ENCODE measurements around the gene DCDC2B. TPM values are rescaled to one million over a fixed set of nuclear protein-coding genes. Genes with fewer than 3 reads are reported as not detected.
"Not testable (repeated sequence)": the region's sequence is repeated elsewhere in the genome, so short reads cannot be mapped to it uniquely, and the experiment has no call there.

DCDC2B gene
- total and polyA plus RNA-seq, 9 donors, result 0.05 to 13.3 (median 0.30) TPM; not detected in 4

- H3K27ac ChIP-seq, result no peak overlapping the region
- H3K4me3 ChIP-seq, result no peak overlapping the region
- no peaks in the 10 kb centered on the region for H3K36me3 ChIP-seq
- H3K9me3 ChIP-seq, result no peaks in the 10 kb centered on the region
- no peak for DNase-seq
- TF ChIP-seq CTCF (IDR thresholded peaks at IDR 0.05), result no peak
- TF ChIP-seq EP300 (IDR thresholded peaks at IDR 0.05), result no peak
- no peak for TF ChIP-seq POLR2A (IDR thresholded peaks at IDR 0.05)
- no peaks in the 10 kb centered on the region for H3K4me1 ChIP-seq (ENCODE audit: insufficient read depth)
- H3K27me3 ChIP-seq, result no peaks in the 10 kb centered on the region
- WGBS, 3 donors, result 78 to 81% (median 80%) methylated on average over 9 of the region's 9 CpGs
- intact Hi-C loops (cut with DNase I), result no loop called here
These were observed 47.8 kb downstream of the DCDC2B start for GRCh38 chr1:32256473-32257226.

GRCh38 chr1:32257227-32257508 is 48.3 kb downstream of the DCDC2B start:
- Histone ChIP-seq H3K9me3 (no peaks in the 10 kb centered on the region), H3K4me1 (ENCODE audit: insufficient read depth) (no peaks in the 10 kb centered on the region), H3K27ac (no peak overlapping the region), H3K36me3 (no peaks in the 10 kb centered on the region), H3K27me3 (no peaks in the 10 kb centered on the region), H3K4me3 (no peak overlapping the region)
- TF ChIP-seq EP300 (IDR thresholded peaks at IDR 0.05), result no peak
- TF ChIP-seq CTCF (IDR thresholded peaks at IDR 0.05), result no peak
- no peak for TF ChIP-seq POLR2A (IDR thresholded peaks at IDR 0.05)
- no peak for DNase-seq
- 80 to 90% (median 89%) methylated on average over 6 of the region's 6 CpGs for WGBS, 3 donors
- intact Hi-C loops (cut with DNase I), result no loop called here

- H3K4me3 ChIP-seq; H3K27me3 ChIP-seq; H3K4me1 ChIP-seq (ENCODE audit: insufficient read depth); intact Hi-C loops (cut with DNase I); H3K27ac ChIP-seq; H3K36me3 ChIP-seq; DNase-seq; H3K9me3 ChIP-seq: not testable (repeated sequence)
- 95 to 97% (median 96%) methylated on average over 4 of the region's 4 CpGs for WGBS, 3 donors
These were observed 54.3 kb downstream of the DCDC2B start for GRCh38 chr1:32263236-32263593.

GRCh38 chr1:32263744-32264143 is 54.9 kb downstream of the DCDC2B start:
- DNase-seq, result no peak
- Histone ChIP-seq H3K9me3 (no peaks in the 10 kb centered on the region), H3K27me3 (no peaks in the 10 kb centered on the region), H3K4me1 (ENCODE audit: insufficient read depth) (no peaks in the 10 kb centered on the region), H3K27ac (no peak overlapping the region), H3K36me3 (no peaks in the 10 kb centered on the region), H3K4me3 (no peak overlapping the region)
- no peak for TF ChIP-seq CTCF (IDR thresholded peaks at IDR 0.05)
- TF ChIP-seq EP300 (IDR thresholded peaks at IDR 0.05), result no peak
- TF ChIP-seq POLR2A (IDR thresholded peaks at IDR 0.05), result no peak
- intact Hi-C loops (cut with DNase I), result no loop called here
- WGBS, 3 donors, result 91 to 95% (median 94%) methylated on average over 4 of the region's 4 CpGs

Other genes with a start within 250 kb of the DCDC2B start
- 100 to 1,000 TPM in 5 of 7 donors, 10 to 100 TPM in 2; 84.3 to 184 (median 164) TPM for gene KHDRBS1, start 195.2 kb upstream of the DCDC2B start, total RNA-seq
- gene KHDRBS1, start 195.2 kb upstream of the DCDC2B start, polyA plus RNA-seq, result 100 to 1,000 TPM; 137 to 138 TPM
- gene TMEM39B, start 136.2 kb upstream of the DCDC2B start, total RNA-seq, result 10 to 100 TPM in 5 of 7 donors, 1 to 10 TPM in 2; 3.0 to 23.5 (median 15.2) TPM
- gene TMEM39B, start 136.2 kb upstream of the DCDC2B start, polyA plus RNA-seq, result 10 to 100 TPM in 1 of 2 donors, 1 to 10 TPM in 1; 7.4 to 16.1 TPM
- gene KPNA6, start 101.0 kb upstream of the DCDC2B start, total RNA-seq, result 10 to 100 TPM; 18.4 to 57.7 (median 47.7) TPM
- gene KPNA6, start 101.0 kb upstream of the DCDC2B start, polyA plus RNA-seq, result 10 to 100 TPM in 1 of 2 donors, 1 to 10 TPM in 1; 9.3 to 26.9 TPM
- 10 to 100 TPM; 24.3 to 71.9 (median 50.0) TPM for gene TXLNA, start 29.4 kb upstream of the DCDC2B start, total RNA-seq
- gene TXLNA, start 29.4 kb upstream of the DCDC2B start, polyA plus RNA-seq, result 10 to 100 TPM; 23.9 to 33.2 TPM
- gene CCDC28B, start 8.5 kb upstream of the DCDC2B start, total RNA-seq, result 1 to 10 TPM; 3.2 to 9.4 (median 6.2) TPM
- 1 to 10 TPM; 2.3 to 6.8 TPM for gene CCDC28B, start 8.5 kb upstream of the DCDC2B start, polyA plus RNA-seq
- gene IQCC, start 3.4 kb upstream of the DCDC2B start, total RNA-seq, result 1 to 10 TPM; 2.3 to 3.6 (median 2.6) TPM
- 1 to 10 TPM; 2.3 to 4.7 TPM for gene IQCC, start 3.4 kb upstream of the DCDC2B start, polyA plus RNA-seq
- gene TMEM234, start 13.3 kb downstream of the DCDC2B start, total RNA-seq, result 10 to 100 TPM; 11.6 to 34.6 (median 24.6) TPM
- 10 to 100 TPM in 1 of 2 donors, 1 to 10 TPM in 1; 9.4 to 13.8 TPM for gene TMEM234, start 13.3 kb downstream of the DCDC2B start, polyA plus RNA-seq
- gene EIF3I, start 13.3 kb downstream of the DCDC2B start, total RNA-seq, result 100 to 1,000 TPM; 140 to 194 (median 161) TPM
- gene EIF3I, start 13.3 kb downstream of the DCDC2B start, polyA plus RNA-seq, result 100 to 1,000 TPM; 189 to 272 TPM
- gene FAM167B, start 38.1 kb downstream of the DCDC2B start, total RNA-seq, result 1 to 10 TPM in 6 of 7 donors, not detected in 1; 1.5 to 7.8 (median 3.6) TPM
- gene FAM167B, start 38.1 kb downstream of the DCDC2B start, polyA plus RNA-seq, result 1 to 10 TPM; 2.3 to 3.4 TPM
- 1 to 10 TPM in 3 of 7 donors, under 1 TPM in 4; 0.35 to 1.4 (median 0.92) TPM for gene LCK, start 42.2 kb downstream of the DCDC2B start, total RNA-seq
- 1 to 10 TPM in 1 of 2 donors, under 1 TPM in 1; 0.69 to 2.8 TPM for gene LCK, start 42.2 kb downstream of the DCDC2B start, polyA plus RNA-seq
- gene HDAC1, start 83.0 kb downstream of the DCDC2B start, total RNA-seq, result 100 to 1,000 TPM in 1 of 7 donors, 10 to 100 TPM in 6; 52.9 to 107 (median 89.2) TPM
- gene HDAC1, start 83.0 kb downstream of the DCDC2B start, polyA plus RNA-seq, result 100 to 1,000 TPM in 1 of 2 donors, 10 to 100 TPM in 1; 66.7 to 101 TPM
- 100 to 1,000 TPM; 105 to 667 (median 335) TPM for gene MARCKSL1, start 127.1 kb downstream of the DCDC2B start, total RNA-seq
- 100 to 1,000 TPM; 226 to 268 TPM for gene MARCKSL1, start 127.1 kb downstream of the DCDC2B start, polyA plus RNA-seq
- 10 to 100 TPM in 6 of 7 donors, 1 to 10 TPM in 1; 9.1 to 27.0 (median 15.5) TPM for gene FAM229A, start 153.4 kb downstream of the DCDC2B start, total RNA-seq
- gene FAM229A, start 153.4 kb downstream of the DCDC2B start, polyA plus RNA-seq, result 10 to 100 TPM in 1 of 2 donors, 1 to 10 TPM in 1; 3.0 to 13.2 TPM
- 10 to 100 TPM in 1 of 7 donors, 1 to 10 TPM in 6; 2.5 to 12.4 (median 4.0) TPM for gene TSSK3, start 153.4 kb downstream of the DCDC2B start, total RNA-seq
- gene TSSK3, start 153.4 kb downstream of the DCDC2B start, polyA plus RNA-seq, result 1 to 10 TPM in 1 of 2 donors, under 1 TPM in 1; 0.78 to 4.2 TPM
- gene BSDC1, start 185.4 kb downstream of the DCDC2B start, total RNA-seq, result 100 to 1,000 TPM in 1 of 7 donors, 10 to 100 TPM in 6; 54.9 to 107 (median 73.0) TPM
- 10 to 100 TPM; 60.5 to 60.7 TPM for gene BSDC1, start 185.4 kb downstream of the DCDC2B start, polyA plus RNA-seq

All from ovary (tissue), 9 donors.